A673 (cell line): ENCODE measurements around the gene SND1. TPM values are rescaled to one million over a fixed set of nuclear protein-coding genes. Genes with fewer than 3 reads are reported as not detected.

Experiments used
- BruUV-seq: library from RNA; stranded (reverse); fragments of 400-500 nt; replicated peaks from 2 replicates; lab custom pipeline; 2021; lab: Mats Ljungman, UMichigan
- CTCF ChIA-PET: fragments of 300-600 bp; sonication (Branson Sonifier 250); formaldehyde crosslinking; loops from one replicate; lab custom pipeline; 2022; ENCODE audit warnings: antibody characterized with exemption; lab: Charles Lee
- POLR2A ChIA-PET: fragments of 300-600 bp; sonication (Branson Sonifier 250); formaldehyde crosslinking; loops from one replicate; lab custom pipeline; 2022; ENCODE audit warnings: antibody characterized with exemption; ENCODE audit not compliant: low non-redundant PET; lab: Charles Lee
- DNase-seq: peaks from one replicate; pipeline ENCODE4 v3.0.0-alpha.2; 2015; ENCODE audit warnings: low spot score
- H3K27ac ChIP-seq: fragments of 200-600 bp; sonication (generic); 2 replicates; pipeline ENCODE4 v1.5.1; 2016; ENCODE audit warnings: mixed run types, low read depth, mild to moderate bottlenecking, mixed read lengths, antibody characterized with exemption, low read length; ENCODE audit not compliant: poor library complexity, severe bottlenecking
- H3K27me3 ChIP-seq: fragments of 200-600 bp; sonication (generic); replicated peaks from 2 replicates; pipeline ENCODE4 v1.6.1; 2017; ENCODE audit warnings: mixed run types, low read depth, mild to moderate bottlenecking, mixed read lengths, antibody characterized with exemption, low read length; ENCODE audit not compliant: insufficient read depth, poor library complexity
- H3K36me3 ChIP-seq: fragments of 200-600 bp; sonication (generic); 2 replicates; pipeline ENCODE4 v1.6.1; 2016; ENCODE audit warnings: mixed run types, mild to moderate bottlenecking, mixed read lengths, antibody characterized with exemption, low read length; ENCODE audit not compliant: insufficient read depth, poor library complexity, severe bottlenecking
- H3K4me1 ChIP-seq: fragments of 200-600 bp; sonication (generic); 2 replicates; pipeline ENCODE4 v1.6.1; 2017; ENCODE audit warnings: mixed run types, mild to moderate bottlenecking, mixed read lengths, antibody characterized with exemption, low read length; ENCODE audit not compliant: insufficient read depth, poor library complexity, severe bottlenecking
- H3K4me3 ChIP-seq: fragments of 200-600 bp; sonication (generic); 2 replicates; pipeline ENCODE4 v1.5.1; 2016; ENCODE audit warnings: low read depth, mixed run types, mild to moderate bottlenecking, mixed read lengths, low read length; ENCODE audit not compliant: poor library complexity, severe bottlenecking
- H3K9me3 ChIP-seq: fragments of 200-600 bp; sonication (generic); 2 replicates; pipeline ENCODE4 v1.6.1; 2016; ENCODE audit warnings: mixed run types, low read depth, mild to moderate bottlenecking, mixed read lengths, antibody characterized with exemption, low read length; ENCODE audit not compliant: poor library complexity, severe bottlenecking
- CTCF ChIP-seq: fragments of 300-800, 200-600 bp; sonication (generic); conservative IDR thresholded peaks from 2 replicates; pipeline ENCODE4 v1.5.1; 2017; ENCODE audit warnings: low read depth, mild to moderate bottlenecking, antibody characterized with exemption, low read length, moderate library complexity, mixed read lengths
- EZH2 ChIP-seq: fragments of 200-600 bp; sonication (generic); IDR thresholded peaks from 2 replicates; pipeline ENCODE4 v1.6.1; 2017; ENCODE audit warnings: borderline replicate concordance, low read depth, mild to moderate bottlenecking, mixed read lengths, antibody characterized with exemption, low read length; ENCODE audit not compliant: poor library complexity, severe bottlenecking
- intact Hi-C: fragments of 100-400 bp; cut with micrococcal nuclease; formaldehyde crosslinking; loops from one replicate; pipeline ENCODE4 v1.10.0; 2022; ENCODE audit not compliant: unreplicated experiment
- total RNA-seq: library from RNA; stranded (reverse); gene quantifications from 2 replicates; pipeline ENCODE4 v1.2.3, GENCODE V29; 2021

SND1 gene
- total RNA-seq, 1 experiment from 2014 or later = 177 TPM

- POLR2A ChIA-PET = no interaction called here
- no TSS peak for BruUV-seq
- Histone ChIP-seq H3K27ac (no peak overlapping the region), H3K27me3 (no peaks in the 10 kb centered on the region), H3K4me1 (peaks cover 22% of the 10 kb centered on the region), H3K36me3 (peaks cover 4% of the 10 kb centered on the region), H3K9me3 (no peaks in the 10 kb centered on the region), H3K4me3 (no peak overlapping the region)
- TF ChIP-seq EZH2 (no peak), CTCF (no peak)
- DNase-seq = no peak
- intact Hi-C loops = no loop called here
- CTCF ChIA-PET = no interaction called here
Observed at GRCh38 chr7:127812540-127812939, 160.5 kb downstream of the SND1 start.

GRCh38 chr7:127813991-127814541 is 162.1 kb downstream of the SND1 start:
- POLR2A ChIA-PET = no interaction called here
- no peak for DNase-seq
- Histone ChIP-seq H3K27ac (no peak overlapping the region), H3K9me3 (no peaks in the 10 kb centered on the region), H3K4me3 (no peak overlapping the region), H3K27me3 (no peaks in the 10 kb centered on the region), H3K36me3 (no peaks in the 10 kb centered on the region), H3K4me1 (peaks cover 20% of the 10 kb centered on the region)
- no TSS peak for BruUV-seq
- TF ChIP-seq CTCF = no peak
- TF ChIP-seq EZH2 = no peak
- intact Hi-C loops = no loop called here
- CTCF ChIA-PET = no interaction called here

GRCh38 chr7:127815631-127816145 is 163.7 kb downstream of the SND1 start:
- H3K27me3 ChIP-seq = no peaks in the 10 kb centered on the region
- CTCF ChIA-PET = no interaction called here
- no peak for DNase-seq
- TF ChIP-seq EZH2 (no peak), CTCF (no peak)
- no peaks in the 10 kb centered on the region for H3K36me3 ChIP-seq
- POLR2A ChIA-PET = interaction anchor here (1.0 kb wide), 1 partner anchor 29 kb away, joined by 3 read pairs; no protein-coding TSS in a partner anchor
- intact Hi-C loops = no loop called here
- no peak overlapping the region for H3K4me3 ChIP-seq
- H3K27ac ChIP-seq = no peak overlapping the region
- no TSS peak for BruUV-seq
- H3K4me1 ChIP-seq = peaks cover 14% of the 10 kb centered on the region
- no peaks in the 10 kb centered on the region for H3K9me3 ChIP-seq
